ENCODE data around the gene PTK7. TPM values are rescaled to one million over a fixed set of nuclear protein-coding genes. Genes with fewer than 3 reads are reported as not detected.

The PTK7 gene
- total RNA-seq, 1 donor from 2014 or later: 3.3 TPM

GRCh38 chr6:43093436-43094289, 17.5 kb downstream of the PTK7 start:
- intact Hi-C loops (cut with micrococcal nuclease): no loop called here
- DNase-seq (ENCODE audit: low spot score): no peak
- H3K27me3 Mint-ChIP-seq (ENCODE audit: insufficient read depth): peaks cover 8% of the 10 kb centered on the region
- H3K4me1 Mint-ChIP-seq (ENCODE audit: low read depth): peaks cover 18% of the 10 kb centered on the region
- H3K9me3 Mint-ChIP-seq: no peaks in the 10 kb centered on the region
- peak overlapping the region; percentile 7 for H3K27ac Mint-ChIP-seq
- H3K4me3 Mint-ChIP-seq: peak overlapping the region; percentile 46
- no peaks in the 10 kb centered on the region for H3K36me3 Mint-ChIP-seq (ENCODE audit: low read depth)

- DNase-seq (ENCODE audit: low spot score): no peak
- no peak overlapping the region for H3K4me3 Mint-ChIP-seq
Measured at GRCh38 chr6:43095939-43096338, 19.8 kb downstream of the PTK7 start.

GRCh38 chr6:43096451-43097097, 20.5 kb downstream of the PTK7 start:
- no peak for DNase-seq (ENCODE audit: low spot score)

More at GRCh38 chr6:43095939-43096338, 19.8 kb downstream of the PTK7 start:
- intact Hi-C loops (cut with micrococcal nuclease): no loop called here
- H3K27me3 Mint-ChIP-seq (ENCODE audit: insufficient read depth): peaks cover 6% of the 10 kb centered on the region
- peaks cover 18% of the 10 kb centered on the region for H3K4me1 Mint-ChIP-seq (ENCODE audit: low read depth)
- no peaks in the 10 kb centered on the region for H3K9me3 Mint-ChIP-seq
- no peak overlapping the region for H3K27ac Mint-ChIP-seq
- no peaks in the 10 kb centered on the region for H3K36me3 Mint-ChIP-seq (ENCODE audit: low read depth)

GRCh38 chr6:43097098-43097489, 21.0 kb downstream of the PTK7 start:
- Mint-ChIP-seq H3K9me3 (no peaks in the 10 kb centered on the region), H3K36me3 (ENCODE audit: low read depth) (no peaks in the 10 kb centered on the region), H3K27me3 (ENCODE audit: insufficient read depth) (peaks cover 6% of the 10 kb centered on the region), H3K4me1 (ENCODE audit: low read depth) (peaks cover 18% of the 10 kb centered on the region), H3K4me3 (no peak overlapping the region), H3K27ac (no peak overlapping the region)
- DNase-seq (ENCODE audit: low spot score): no peak
- intact Hi-C loops (cut with micrococcal nuclease): no loop called here

More at GRCh38 chr6:43096451-43097097, 20.5 kb downstream of the PTK7 start:
- Mint-ChIP-seq H3K27me3 (ENCODE audit: insufficient read depth) (peaks cover 6% of the 10 kb centered on the region), H3K4me1 (ENCODE audit: low read depth) (peaks cover 18% of the 10 kb centered on the region), H3K27ac (no peak overlapping the region), H3K4me3 (no peak overlapping the region), H3K9me3 (no peaks in the 10 kb centered on the region), H3K36me3 (ENCODE audit: low read depth) (no peaks in the 10 kb centered on the region)
- intact Hi-C loops (cut with micrococcal nuclease): no loop called here

GRCh38 chr6:43097502-43097901, 21.4 kb downstream of the PTK7 start:
- H3K9me3 Mint-ChIP-seq: no peaks in the 10 kb centered on the region
- intact Hi-C loops (cut with micrococcal nuclease): no loop called here
- peaks cover 4% of the 10 kb centered on the region for H3K27me3 Mint-ChIP-seq (ENCODE audit: insufficient read depth)
- H3K4me3 Mint-ChIP-seq: no peak overlapping the region
- H3K4me1 Mint-ChIP-seq (ENCODE audit: low read depth): peaks cover 16% of the 10 kb centered on the region
- H3K27ac Mint-ChIP-seq: no peak overlapping the region
- no peaks in the 10 kb centered on the region for H3K36me3 Mint-ChIP-seq (ENCODE audit: low read depth)
- no peak for DNase-seq (ENCODE audit: low spot score)

GRCh38 chr6:43101497-43101896, 25.4 kb downstream of the PTK7 start:
- H3K4me1 Mint-ChIP-seq (ENCODE audit: low read depth): no peaks in the 10 kb centered on the region
- intact Hi-C loops (cut with micrococcal nuclease): loop anchor here (5.0 kb wide), 1 partner anchor 41 kb away; no protein-coding TSS in a partner anchor
- peaks cover 10% of the 10 kb centered on the region for H3K27me3 Mint-ChIP-seq (ENCODE audit: insufficient read depth)
- no peak for DNase-seq (ENCODE audit: low spot score)
- no peaks in the 10 kb centered on the region for H3K9me3 Mint-ChIP-seq
- no peaks in the 10 kb centered on the region for H3K36me3 Mint-ChIP-seq (ENCODE audit: low read depth)
- no peak overlapping the region for H3K4me3 Mint-ChIP-seq
- H3K27ac Mint-ChIP-seq: no peak overlapping the region

GRCh38 chr6:43103253-43103876, 27.3 kb downstream of the PTK7 start:
- Mint-ChIP-seq H3K9me3 (no peaks in the 10 kb centered on the region), H3K36me3 (ENCODE audit: low read depth) (no peaks in the 10 kb centered on the region), H3K27ac (no peak overlapping the region), H3K4me3 (no peak overlapping the region), H3K4me1 (ENCODE audit: low read depth) (no peaks in the 10 kb centered on the region), H3K27me3 (ENCODE audit: insufficient read depth) (peaks cover 10% of the 10 kb centered on the region)
- intact Hi-C loops (cut with micrococcal nuclease): loop anchor here (5.0 kb wide), 1 partner anchor 39 kb away; no protein-coding TSS in a partner anchor
- DNase-seq (ENCODE audit: low spot score): no peak

GRCh38 chr6:43105538-43106222, 29.6 kb downstream of the PTK7 start:
- H3K4me1 Mint-ChIP-seq (ENCODE audit: low read depth): no peaks in the 10 kb centered on the region
- peaks cover 6% of the 10 kb centered on the region for H3K27me3 Mint-ChIP-seq (ENCODE audit: insufficient read depth)
- H3K36me3 Mint-ChIP-seq (ENCODE audit: low read depth): no peaks in the 10 kb centered on the region
- H3K9me3 Mint-ChIP-seq: no peaks in the 10 kb centered on the region
- intact Hi-C loops (cut with micrococcal nuclease): no loop called here
- no peak for DNase-seq (ENCODE audit: low spot score)
- H3K27ac Mint-ChIP-seq: no peak overlapping the region
- no peak overlapping the region for H3K4me3 Mint-ChIP-seq

GRCh38 chr6:43107344-43108062, 31.4 kb downstream of the PTK7 start:
- no peak for DNase-seq (ENCODE audit: low spot score)
- Mint-ChIP-seq H3K4me3 (no peak overlapping the region), H3K4me1 (ENCODE audit: low read depth) (no peaks in the 10 kb centered on the region), H3K27me3 (ENCODE audit: insufficient read depth) (peaks cover 6% of the 10 kb centered on the region), H3K9me3 (no peaks in the 10 kb centered on the region), H3K27ac (no peak overlapping the region), H3K36me3 (ENCODE audit: low read depth) (no peaks in the 10 kb centered on the region)
- intact Hi-C loops (cut with micrococcal nuclease): no loop called here

GRCh38 chr6:43113431-43114260, 37.5 kb downstream of the PTK7 start:
- no peaks in the 10 kb centered on the region for H3K9me3 Mint-ChIP-seq
- no peak overlapping the region for H3K4me3 Mint-ChIP-seq
- no peak overlapping the region for H3K27ac Mint-ChIP-seq
- H3K36me3 Mint-ChIP-seq (ENCODE audit: low read depth): no peaks in the 10 kb centered on the region
- intact Hi-C loops (cut with micrococcal nuclease): no loop called here
- no peaks in the 10 kb centered on the region for H3K4me1 Mint-ChIP-seq (ENCODE audit: low read depth)
- no peaks in the 10 kb centered on the region for H3K27me3 Mint-ChIP-seq (ENCODE audit: insufficient read depth)
- DNase-seq (ENCODE audit: low spot score): no peak

- H3K27me3 Mint-ChIP-seq (ENCODE audit: insufficient read depth): no peaks in the 10 kb centered on the region
Measured at GRCh38 chr6:43115365-43115764, 39.3 kb downstream of the PTK7 start.

More at GRCh38 chr6:43115365-43115764, 39.3 kb downstream of the PTK7 start:
- DNase-seq (ENCODE audit: low spot score): no peak
- Mint-ChIP-seq H3K27ac (no peak overlapping the region), H3K4me3 (no peak overlapping the region), H3K36me3 (ENCODE audit: low read depth) (no peaks in the 10 kb centered on the region), H3K4me1 (ENCODE audit: low read depth) (no peaks in the 10 kb centered on the region), H3K9me3 (no peaks in the 10 kb centered on the region)
- intact Hi-C loops (cut with micrococcal nuclease): no loop called here
